Prostate gland (tissue), 2 donors: ENCODE data around the gene NYAP2. TPM values are rescaled to one million over a fixed set of nuclear protein-coding genes. Genes with fewer than 3 reads are reported as not detected.

ENCODE experiments used
- DNase-seq: peaks from one replicate; pipeline ENCODE4 v3.0.0-alpha.2; 2019; ENCODE audit warnings: low spot score
- H3K27ac ChIP-seq, 2 donors: fragments of 200-600 bp; sonication (generic); 2 replicates each; pipeline ENCODE4 v1.5.1; 2017 to 2019
- H3K27me3 ChIP-seq: fragments of 200-600 bp; sonication (generic); replicated peaks from 2 replicates; pipeline ENCODE4 v1.5.1; 2019; ENCODE audit not compliant: insufficient read depth
- H3K36me3 ChIP-seq, 2 donors: fragments of 200-600 bp; sonication (generic); 1 replicate in 1 of 2; 2 replicates in 1 of 2; pipeline versions ENCODE4 v1.5.1 to v1.8.1; 2017 to 2019
- H3K4me1 ChIP-seq: fragments of 200-600 bp; sonication (generic); replicated peaks from 2 replicates; pipeline ENCODE4 v1.5.1; 2019
- H3K4me3 ChIP-seq, 2 donors: fragments of 200-600 bp; sonication (generic); 2 replicates each; pipeline ENCODE4 v1.5.1; 2017 to 2019
- H3K9me3 ChIP-seq: fragments of 200-600 bp; sonication (generic); 2 replicates; pipeline ENCODE4 v1.5.1; 2017
- CTCF ChIP-seq, 4 experiments: fragments of 200-600 bp in 2 of 4; fragments of 450-650 bp in 2 of 4; sonication (generic) in 2 of 4; IDR thresholded peaks; 1 replicate in 3 of 4; 2 replicates in 1 of 4; pipeline ENCODE4 v1.5.1; 2016 to 2019; ENCODE audit warnings: antibody characterized with exemption in 4 of 4, mild to moderate bottlenecking in 2 of 4, moderate library complexity in 2 of 4
- POLR2A ChIP-seq: fragments of 450-650 bp; IDR thresholded peaks from one replicate; pipeline ENCODE4 v1.6.1; 2016; ENCODE audit warnings: antibody characterized with exemption, mild to moderate bottlenecking
- POLR2AphosphoS5 ChIP-seq: sonication (generic); formaldehyde crosslinking; IDR thresholded peaks from one replicate; pipeline ENCODE4 v1.6.1; 2017; ENCODE audit warnings: antibody characterized with exemption
- WGBS: methylation state at CpG from one replicate; pipeline ENCODE4 v1.1.5; 2018; 5-methylcytosine and 5-hydroxymethylcytosine counted together
- intact Hi-C: fragments of 100-400 bp; cut with DNase I; formaldehyde crosslinking; loops from one replicate; pipeline ENCODE4 v1.14.2; 2022
- total RNA-seq, 2 donors: library from RNA; depleted of rRNA; stranded (reverse); fragments of >200 nt; gene quantifications; one replicate each; pipeline ENCODE4 v1.1.0, GENCODE V29; 2016

NYAP2 gene
- total RNA-seq, 2 donors from 2014 or later, result 0.14 TPM; not detected in 1

- Histone ChIP-seq H3K27ac (no peak overlapping the region), H3K9me3 (no peaks in the 10 kb centered on the region), H3K4me3 (no peak overlapping the region), H3K36me3 (no peaks in the 10 kb centered on the region), H3K27me3 (no peaks in the 10 kb centered on the region), H3K4me1 (no peaks in the 10 kb centered on the region)
- intact Hi-C loops, result no loop called here
- DNase-seq, result no peak
- TF ChIP-seq CTCF (IDR thresholded peaks at IDR 0.05) (no peak), POLR2AphosphoS5 (no peak), POLR2A (no peak)
These were observed 94.6 kb downstream of the NYAP2 start for GRCh38 chr2:225494100-225494459.

- no peak for DNase-seq
- H3K27ac ChIP-seq, result no peak overlapping the region
- 85% methylated on average over 4 of the region's 4 CpGs for WGBS
- no peak for TF ChIP-seq POLR2AphosphoS5
- no peak for TF ChIP-seq POLR2A
- no peak for TF ChIP-seq CTCF (IDR thresholded peaks at IDR 0.05)
- intact Hi-C loops, result no loop called here
- no peaks in the 10 kb centered on the region for H3K9me3 ChIP-seq
- no peak overlapping the region for H3K4me3 ChIP-seq
- no peaks in the 10 kb centered on the region for H3K27me3 ChIP-seq
- no peaks in the 10 kb centered on the region for H3K4me1 ChIP-seq
- no peaks in the 10 kb centered on the region for H3K36me3 ChIP-seq
These were observed 96.2 kb downstream of the NYAP2 start for GRCh38 chr2:225495706-225496105.

- no peak for DNase-seq
- H3K4me1 ChIP-seq, result no peaks in the 10 kb centered on the region
- TF ChIP-seq POLR2A (no peak), CTCF (IDR thresholded peaks at IDR 0.05) (no peak), POLR2AphosphoS5 (no peak)
- H3K4me3 ChIP-seq, result no peak overlapping the region
- no peaks in the 10 kb centered on the region for H3K36me3 ChIP-seq
- WGBS, result 61% methylated on average over 1 of the region's 1 CpG
- H3K9me3 ChIP-seq, result no peaks in the 10 kb centered on the region
- no peak overlapping the region for H3K27ac ChIP-seq
- H3K27me3 ChIP-seq, result no peaks in the 10 kb centered on the region
- intact Hi-C loops, result no loop called here
These were observed 97.1 kb downstream of the NYAP2 start for GRCh38 chr2:225496568-225496967.

GRCh38 chr2:225497166-225497565, 97.7 kb downstream of the NYAP2 start:
- 69% methylated on average over 3 of the region's 3 CpGs for WGBS
- Histone ChIP-seq H3K36me3 (no peaks in the 10 kb centered on the region), H3K27ac (no peak overlapping the region), H3K4me3 (no peak overlapping the region), H3K9me3 (no peaks in the 10 kb centered on the region), H3K4me1 (no peaks in the 10 kb centered on the region), H3K27me3 (no peaks in the 10 kb centered on the region)
- no peak for DNase-seq
- intact Hi-C loops, result no loop called here
- TF ChIP-seq POLR2AphosphoS5 (no peak), POLR2A (no peak), CTCF (IDR thresholded peaks at IDR 0.05) (no peak)

- Histone ChIP-seq H3K4me1 (no peaks in the 10 kb centered on the region), H3K9me3 (no peaks in the 10 kb centered on the region), H3K27ac (no peak overlapping the region), H3K36me3 (no peaks in the 10 kb centered on the region), H3K27me3 (no peaks in the 10 kb centered on the region), H3K4me3 (no peak overlapping the region)
- TF ChIP-seq CTCF (IDR thresholded peaks at IDR 0.05), result no peak
- TF ChIP-seq POLR2A, result no peak
- TF ChIP-seq POLR2AphosphoS5, result no peak
- intact Hi-C loops, result no loop called here
- DNase-seq, result no peak
These were observed 101.5 kb downstream of the NYAP2 start for GRCh38 chr2:225501022-225501421.
